Measurements from ENCODE around the gene NDE1. TPM values are rescaled to one million over a fixed set of nuclear protein-coding genes. Genes with fewer than 3 reads are reported as not detected.
"Not testable (repeated sequence)": the region's sequence is repeated elsewhere in the genome, so short reads cannot be mapped to it uniquely, and the experiment has no call there.

The NDE1 gene
- total and polyA plus RNA-seq, 2 of the 8 experiments (the other 6 are each of a cell fraction or from before 2014, with no cell fraction given) = 13.3 to 41.3 TPM

DNA sequence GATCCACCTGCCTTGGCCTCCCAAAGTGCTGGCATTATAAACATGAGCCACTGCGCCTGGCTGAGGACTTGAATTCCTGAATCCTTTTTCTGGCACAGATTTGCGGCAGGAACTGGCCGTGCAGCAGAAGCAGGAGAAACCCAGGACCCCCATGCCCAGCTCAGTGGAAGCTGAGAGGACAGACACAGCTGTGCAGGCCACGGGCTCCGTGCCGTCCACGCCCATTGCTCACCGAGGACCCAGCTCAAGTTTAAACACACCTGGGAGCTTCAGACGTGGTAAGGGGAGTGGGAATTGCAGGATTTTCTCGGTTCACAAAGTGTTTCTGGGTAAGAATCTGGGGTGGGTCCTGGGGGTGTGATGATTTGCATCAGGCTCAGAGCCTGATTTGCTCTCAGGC lies 41.0 kb downstream of the NDE1 start (continued):
- TF ChIP-seq SP1 (IDR thresholded peaks at IDR 0.05; ENCODE audit: low read depth, low read length) (no peak), JUN (IDR thresholded peaks at IDR 0.05; ENCODE audit: low read depth, low read length) (no peak)

DNA sequence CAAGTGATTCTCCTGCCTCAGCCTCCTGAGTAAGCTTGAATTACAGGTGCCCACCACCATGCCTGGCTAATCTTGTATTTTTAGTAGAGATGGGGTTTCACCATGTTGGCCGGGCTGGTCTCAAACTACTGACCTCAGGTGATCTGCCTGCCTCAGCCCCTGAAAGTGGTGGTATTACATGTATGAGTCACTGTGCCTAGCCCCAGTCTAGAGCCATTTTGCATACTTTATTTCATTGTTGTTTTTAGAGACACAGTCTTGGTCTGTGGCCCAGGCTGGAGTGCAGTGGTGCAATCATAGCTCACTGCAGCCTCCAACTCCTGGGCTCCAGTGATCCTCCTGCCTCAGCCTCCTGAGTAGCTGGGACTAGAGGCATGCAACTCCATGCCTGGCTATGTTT lies 42.5 kb downstream of the NDE1 start:
- H3K27me3 ChIP-seq (replicated peaks in 1 of 4; ENCODE audit: control insufficient read depth in 3 of 4, extremely low read depth in 1 of 4, insufficient read depth in 3 of 4, low read length in 3 of 4); H3K23ac ChIP-seq (ENCODE audit: insufficient read length); H4K8ac ChIP-seq (ENCODE audit: extremely low read depth, insufficient read depth, low read length); DNase-seq (ENCODE audit: low read depth in 1 of 2, low spot score in 2 of 2); POLR2A ChIA-PET (ENCODE audit: partially characterized antibody); H2AFZ ChIP-seq (ENCODE audit: low read length); H3K4me3 ChIP-seq (ENCODE audit: extremely low read depth in 1 of 4, insufficient read depth in 2 of 4, low read depth in 3 of 4, low read length in 4 of 4); H2AK5ac ChIP-seq (ENCODE audit: low read depth, low read length); FAIRE-seq; H3K4me1 ChIP-seq (replicated peaks in 1 of 4; ENCODE audit: control insufficient read depth in 3 of 4, insufficient read depth in 4 of 4, low read length in 3 of 4); H4K5ac ChIP-seq (ENCODE audit: insufficient read length, low read depth, low read length); H3K27ac ChIP-seq (ENCODE audit: low read depth, low read length); H2BK5ac ChIP-seq (ENCODE audit: low read depth, low read length); H4K91ac ChIP-seq (replicated peaks; ENCODE audit: insufficient read length, low read length); H3K4me2 ChIP-seq (ENCODE audit: insufficient read depth in 1 of 2, low read depth in 2 of 2, low read length in 2 of 2); H2BK15ac ChIP-seq (ENCODE audit: low read length); H2BK20ac ChIP-seq (ENCODE audit: low read length); H3K9ac ChIP-seq (replicated peaks in 1 of 4; ENCODE audit: extremely low read depth in 1 of 4, low read depth in 3 of 4, low read length in 3 of 4); H3K79me2 ChIP-seq (ENCODE audit: control insufficient read depth in 1 of 2, insufficient read depth in 2 of 2, low read length in 2 of 2); H4K20me1 ChIP-seq (replicated peaks in 1 of 2; ENCODE audit: control insufficient read depth in 1 of 2, insufficient read depth in 2 of 2, low read length in 2 of 2); H2BK12ac ChIP-seq (ENCODE audit: low read depth, low read length); H3K14ac ChIP-seq (ENCODE audit: insufficient read length); H3K79me1 ChIP-seq (ENCODE audit: low read depth, low read length); H3K4ac ChIP-seq (replicated peaks; ENCODE audit: insufficient read length, low read depth, low read length); H3K18ac ChIP-seq (ENCODE audit: extremely low read depth, low read length); H3K23me2 ChIP-seq (ENCODE audit: low read depth, low read length); H2BK120ac ChIP-seq (replicated peaks; ENCODE audit: low read depth, low read length); H3K56ac ChIP-seq (replicated peaks; ENCODE audit: insufficient read length, low read depth, low read length); H3K9me3 ChIP-seq (ENCODE audit: insufficient read depth in 2 of 2, low read depth in 1 of 2, low read length in 1 of 2): not testable (repeated sequence)
- peaks cover 5 to 27% (median 18%) of the 10 kb centered on the region in 4 experiments for H3K36me3 ChIP-seq (ENCODE audit: control insufficient read depth in 2 of 4, insufficient read depth in 4 of 4, low read length in 3 of 4)
- CTCF ChIA-PET (ENCODE audit: partially characterized antibody) = interaction anchor here (1.0 to 5.0 kb wide), 4 partner anchors 9 to 51 kb away, joined by 3 to 23 read pairs (median 10); no protein-coding TSS in a partner anchor
- 90% methylated on average over 1 of the region's 1 CpG; no CpG with 5 or more reads in 1 of the 2 experiments for WGBS, 2 experiments (ENCODE audit: extremely low coverage in 1 of 2, insufficient coverage in 1 of 2, insufficient read length in 1 of 2, insufficient replicate concordance in 2 of 2, low coverage in 1 of 2, low lambda C conversion rate in 2 of 2, missing lambda C conversion rate in 1 of 2)

Data from H1 (cell line).